IMR-90 (cell line): Measurements from ENCODE around the gene FAR2. TPM values are rescaled to one million over a fixed set of nuclear protein-coding genes. Genes with fewer than 3 reads are reported as not detected.

Experiments
- ATAC-seq: fragments of 200-7000 bp; cut with Tn5 transposase; 2 replicates; pipeline ENCODE4 v1.9.1; 2020; ENCODE audit warnings: low read depth, mild to moderate bottlenecking, moderate library complexity
- BruUV-seq: library from RNA; stranded (reverse); fragments of 400-500 nt; replicated peaks from 2 replicates; lab custom pipeline; 2021; lab: Mats Ljungman, UMichigan
- CTCF ChIA-PET: fragments of 300-600 bp; formaldehyde crosslinking; extraction: SDS; loops from one replicate; lab custom pipeline; 2021; ENCODE audit warnings: antibody characterized with exemption; lab: Yijun Ruan, JAX
- POLR2A ChIA-PET: fragments of 300-600 bp; sonication (Branson Sonifier 250); formaldehyde crosslinking; loops from one replicate; lab custom pipeline; 2022; ENCODE audit warnings: antibody characterized with exemption; ENCODE audit not compliant: unreplicated experiment; lab: Charles Lee
- DNase-seq: peaks from one replicate; pipeline ENCODE4 v3.0.0; 2013
- H2AFZ ChIP-seq: replicated peaks from 2 replicates; pipeline ENCODE3; 2013; ENCODE audit warnings: low read length, mild to moderate bottlenecking; ENCODE audit not compliant: poor library complexity
- H2AK5ac ChIP-seq: 2 replicates; pipeline ENCODE4 v1.6.1; 2013; ENCODE audit warnings: low read depth, low read length, inconsistent platforms
- H2AK9ac ChIP-seq: replicated peaks from 2 replicates; pipeline ENCODE3; 2013; ENCODE audit warnings: mild to moderate bottlenecking, low read depth, low read length, moderate library complexity; ENCODE audit not compliant: poor library complexity
- H2BK120ac ChIP-seq: 2 replicates; pipeline ENCODE4 v1.6.1; 2013; ENCODE audit warnings: low read depth, low read length, inconsistent platforms
- H2BK15ac ChIP-seq: 3 replicates; pipeline ENCODE4 v1.6.1; 2013; ENCODE audit warnings: low read depth, low read length, inconsistent platforms
- H2BK20ac ChIP-seq: 2 replicates; pipeline ENCODE4 v1.6.1; 2013; ENCODE audit warnings: low read depth, mild to moderate bottlenecking, inconsistent platforms, low read length, moderate library complexity
- H2BK5ac ChIP-seq: 2 replicates; pipeline ENCODE4 v1.6.1; 2013; ENCODE audit warnings: mild to moderate bottlenecking, low read depth, low read length, inconsistent platforms; ENCODE audit not compliant: poor library complexity, severe bottlenecking
- H3K14ac ChIP-seq: replicated peaks from 2 replicates; pipeline ENCODE4 v1.6.1; 2013; ENCODE audit warnings: low read depth, low read length, inconsistent platforms
- H3K18ac ChIP-seq: 2 replicates; pipeline ENCODE4 v1.6.1; 2013; ENCODE audit warnings: low read depth, low read length, control low read depth
- H3K23ac ChIP-seq: 2 replicates; pipeline ENCODE4 v1.6.1; 2013; ENCODE audit warnings: low read depth, low read length, inconsistent platforms
- H3K27ac ChIP-seq: 2 replicates; pipeline ENCODE4 v1.5.1; 2013; ENCODE audit warnings: mild to moderate bottlenecking, control low read depth, low read length; ENCODE audit not compliant: insufficient read depth
- H3K27me3 ChIP-seq: 2 replicates; pipeline ENCODE4 v1.6.1; 2013; ENCODE audit warnings: low read length; ENCODE audit not compliant: control insufficient read depth, insufficient read depth
- H3K36me3 ChIP-seq: 2 replicates; pipeline ENCODE4 v1.6.1; 2013; ENCODE audit warnings: low read length, mixed read lengths; ENCODE audit not compliant: control insufficient read depth, insufficient read depth
- H3K4ac ChIP-seq: 2 replicates; pipeline ENCODE4 v1.6.1; 2013; ENCODE audit warnings: low read depth, low read length, inconsistent platforms
- H3K4me1 ChIP-seq: 2 replicates; pipeline ENCODE4 v1.6.1; 2013; ENCODE audit warnings: low read length, mixed read lengths; ENCODE audit not compliant: control insufficient read depth, insufficient read depth
- H3K4me2 ChIP-seq: 2 replicates; pipeline ENCODE4 v1.6.1; 2013; ENCODE audit warnings: low read depth, mild to moderate bottlenecking, control low read depth, low read length, moderate library complexity
- H3K4me3 ChIP-seq: 2 replicates; pipeline ENCODE4 v1.5.1; 2013; ENCODE audit warnings: low read depth, mild to moderate bottlenecking, control low read depth, low read length, moderate library complexity; ENCODE audit not compliant: insufficient read depth
- H3K56ac ChIP-seq: 2 replicates; pipeline ENCODE4 v1.6.1; 2013; ENCODE audit warnings: low read length, inconsistent platforms; ENCODE audit not compliant: insufficient read depth; ENCODE audit errors: extremely low read depth
- H3K79me1 ChIP-seq, 2 experiments: 2 replicates each; pipeline ENCODE4 v1.6.1; 2013; ENCODE audit warnings: low read length in 2 of 2, inconsistent platforms in 1 of 2, low read depth in 1 of 2
- H3K9ac ChIP-seq: 2 replicates; pipeline ENCODE4 v1.6.1; 2013; ENCODE audit warnings: low read depth, low read length, control low read depth
- H3K9me1 ChIP-seq: 2 replicates; pipeline ENCODE4 v1.6.1; 2013; ENCODE audit warnings: low read length, inconsistent platforms; ENCODE audit not compliant: insufficient read depth
- H3K9me3 ChIP-seq: 2 replicates; pipeline ENCODE4 v1.6.1; 2013; ENCODE audit warnings: low read length; ENCODE audit not compliant: control insufficient read depth, insufficient read depth
- H4K20me1 ChIP-seq: 2 replicates; pipeline ENCODE4 v1.6.1; 2013; ENCODE audit warnings: low read length, inconsistent platforms; ENCODE audit not compliant: insufficient read depth
- H4K5ac ChIP-seq: 2 replicates; pipeline ENCODE4 v1.6.1; 2013; ENCODE audit warnings: mild to moderate bottlenecking, low read depth, low read length, control low read depth
- H4K8ac ChIP-seq, 2 experiments: 2 replicates each; pipeline ENCODE4 v1.6.1; 2013; ENCODE audit warnings: low read depth in 2 of 2, low read length in 2 of 2, control low read depth in 1 of 2, inconsistent platforms in 1 of 2
- H4K91ac ChIP-seq: 2 replicates; pipeline ENCODE4 v1.6.1; 2013; ENCODE audit warnings: low read depth, low read length, inconsistent platforms; ENCODE audit not compliant: insufficient read depth
- BHLHE40 ChIP-seq: fragments of 150-350 bp; IDR thresholded peaks from 2 replicates; pipeline ENCODE4 v1.6.1; 2016; ENCODE audit warnings: mild to moderate bottlenecking, low read depth, low read length
- CEBPB ChIP-seq: IDR thresholded peaks from 2 replicates; pipeline ENCODE4 v1.6.1; 2012; ENCODE audit warnings: low read depth, low read length, improper control_type of control experiment
- CHD1 ChIP-seq: IDR thresholded peaks from 2 replicates; pipeline ENCODE4 v1.6.1; 2012; ENCODE audit warnings: low read depth, low read length, improper control_type of control experiment
- FOS ChIP-seq: fragments of 150-350 bp; IDR thresholded peaks from 2 replicates; pipeline ENCODE4 v1.6.1; 2016; ENCODE audit warnings: low read depth, low read length
- MAFK ChIP-seq: IDR thresholded peaks from 2 replicates; pipeline ENCODE4 v1.6.1; 2012; ENCODE audit warnings: low read depth, low read length, improper control_type of control experiment
- MAZ ChIP-seq: IDR thresholded peaks from 2 replicates; pipeline ENCODE4 v1.6.1; 2012; ENCODE audit warnings: low read depth, mild to moderate bottlenecking, low read length, improper control_type of control experiment, moderate library complexity, borderline replicate concordance
- MXI1 ChIP-seq: IDR thresholded peaks from 2 replicates; pipeline ENCODE4 v1.6.1; 2012; ENCODE audit warnings: low read depth, mild to moderate bottlenecking, low read length, moderate library complexity, borderline replicate concordance
- NFE2L2 ChIP-seq: fragments of 150-350 bp; IDR thresholded peaks from 2 replicates; pipeline ENCODE4 v1.6.1; 2016; ENCODE audit warnings: low read depth, mild to moderate bottlenecking, low read length
- POLR2A ChIP-seq: IDR thresholded peaks from 2 replicates; pipeline ENCODE4 v1.6.1; 2012; ENCODE audit warnings: mild to moderate bottlenecking, low read depth, low read length
- RAD21 ChIP-seq: IDR thresholded peaks from 2 replicates; pipeline ENCODE4 v1.6.1; 2012; ENCODE audit warnings: low read length, improper control_type of control experiment
- RCOR1 ChIP-seq: IDR thresholded peaks from 2 replicates; pipeline ENCODE4 v1.6.1; 2012; ENCODE audit warnings: mild to moderate bottlenecking, low read length, improper control_type of control experiment; ENCODE audit not compliant: insufficient replicate concordance
- RFX5 ChIP-seq: IDR thresholded peaks from 2 replicates; pipeline ENCODE4 v1.8.0; 2012; ENCODE audit warnings: low read depth, mild to moderate bottlenecking, low read length, moderate library complexity
- SMC3 ChIP-seq: fragments of 150-350 bp; IDR thresholded peaks from 2 replicates; pipeline ENCODE4 v1.6.1; 2016; ENCODE audit warnings: low read depth, mild to moderate bottlenecking, antibody characterized with exemption, low read length, moderate library complexity
- WGBS, 2 experiments: methylation state at CpG; one replicate each; pipeline versions ENCODE4 v1.1.5 to v1.1.7; 2013; ENCODE audit warnings: missing lambda C conversion rate in 2 of 2; ENCODE audit not compliant: insufficient read length in 1 of 2; ENCODE audit errors: extremely low coverage in 2 of 2; 5-methylcytosine and 5-hydroxymethylcytosine counted together
- dilution Hi-C: fragments of 300-500 bp; cut with HindIII; formaldehyde crosslinking; loops from one replicate; pipeline ENCODE4 v1.14.3; 2018; ENCODE audit warnings: low sequenced_read_pairs; ENCODE audit not compliant: unreplicated experiment
- in situ Hi-C: fragments of 300-500 bp; cut with MboI; formaldehyde crosslinking; loops from 3 replicates; pipeline ENCODE4 v1.14.3; 2019; ENCODE audit warnings: low sequenced_read_pairs, inconsistent platforms, mixed read lengths
- intact Hi-C: fragments of 100-400 bp; cut with micrococcal nuclease; formaldehyde crosslinking; loops from 2 replicates; pipeline ENCODE4 v1.10.0; 2022
- polyA plus RNA-seq, 3 experiments: library from polyadenylated mRNA; depleted of rRNA; stranded (reverse); fragments of >200 nt; gene quantifications; 2 replicates each; pipeline ENCODE4 v1.2.3, GENCODE V29; 2012; ENCODE audit warnings: low replicate concordance in 1 of 3
- total RNA-seq: library from RNA; depleted of rRNA; stranded (reverse); fragments of >200 nt; gene quantifications from 2 replicates; pipeline ENCODE4 v1.2.3, GENCODE V29; 2012
- TF ChIP-seq, protein P1 (sequence below): fragments of 150-350 bp; IDR thresholded peaks from 2 replicates; pipeline ENCODE4 v1.6.1; 2016; ENCODE audit warnings: low read depth, mild to moderate bottlenecking, low read length, moderate library complexity, borderline replicate concordance

The FAR2 gene
- total and polyA plus RNA-seq, 2 of the 4 experiments (the other 2 are of a cell fraction), result 1.1 to 2.0 TPM

DNA sequence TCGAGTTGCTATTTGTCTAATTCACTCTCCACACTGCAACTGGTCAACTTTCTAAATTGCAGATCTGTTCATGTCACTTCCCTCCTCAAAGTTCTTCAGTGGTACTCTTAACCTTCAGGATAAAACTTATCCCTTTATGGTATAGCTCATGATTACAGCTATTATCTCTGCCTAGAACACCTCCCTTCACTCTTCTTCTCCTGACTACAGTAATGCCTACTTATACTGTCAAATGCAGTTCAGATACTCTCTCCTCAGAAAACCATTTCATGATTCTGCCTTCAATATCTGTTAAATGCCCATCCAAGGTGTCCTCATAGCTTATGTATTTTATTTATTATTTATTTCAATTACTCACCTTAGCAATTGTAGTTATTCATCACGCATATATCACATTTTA, 85.5 kb downstream of the FAR2 start:
- BruUV-seq, result no TSS peak
- H3K27me3 ChIP-seq, result no peaks in the 10 kb centered on the region
- H4K20me1 ChIP-seq, result no peaks in the 10 kb centered on the region
- H3K36me3 ChIP-seq, result no peaks in the 10 kb centered on the region
- TF ChIP-seq CEBPB (no peak), RFX5 (no peak), RAD21 (no peak), NFE2L2 (no peak), MAFK (no peak), SMC3 (no peak), RCOR1 (no peak), BHLHE40 (no peak), POLR2A (no peak), MAZ (no peak), MXI1 (no peak), CHD1 (no peak), FOS (no peak)
- TF ChIP-seq, protein P1, sequence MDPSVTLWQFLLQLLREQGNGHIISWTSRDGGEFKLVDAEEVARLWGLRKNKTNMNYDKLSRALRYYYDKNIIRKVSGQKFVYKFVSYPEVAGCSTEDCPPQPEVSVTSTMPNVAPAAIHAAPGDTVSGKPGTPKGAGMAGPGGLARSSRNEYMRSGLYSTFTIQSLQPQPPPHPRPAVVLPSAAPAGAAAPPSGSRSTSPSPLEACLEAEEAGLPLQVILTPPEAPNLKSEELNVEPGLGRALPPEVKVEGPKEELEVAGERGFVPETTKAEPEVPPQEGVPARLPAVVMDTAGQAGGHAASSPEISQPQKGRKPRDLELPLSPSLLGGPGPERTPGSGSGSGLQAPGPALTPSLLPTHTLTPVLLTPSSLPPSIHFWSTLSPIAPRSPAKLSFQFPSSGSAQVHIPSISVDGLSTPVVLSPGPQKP, result no peak
- no peak overlapping the region for H4K5ac ChIP-seq
- H3K14ac ChIP-seq, result no peak overlapping the region
- no peak overlapping the region for H3K4me2 ChIP-seq
- no peaks in the 10 kb centered on the region for H3K4me1 ChIP-seq
- no peak overlapping the region for H2AK9ac ChIP-seq
- dilution Hi-C loops, result no loop called here
- no peaks in the 10 kb centered on the region for H3K9me1 ChIP-seq
- in situ Hi-C loops, result no loop called here
- no peak overlapping the region for H3K4me3 ChIP-seq
- ATAC-seq (no peak), DNase-seq (no peak)
- H2AK5ac ChIP-seq, result no peak overlapping the region
- WGBS, 2 experiments, result 40% methylated on average over 1 of the region's 2 CpGs; no CpG with 5 or more reads in 1 of the 2 experiments
- H2BK15ac ChIP-seq, result no peak overlapping the region
- intact Hi-C loops, result no loop called here
- H2AFZ ChIP-seq, result no peak overlapping the region
- no peak overlapping the region for H3K9ac ChIP-seq
- no peak overlapping the region for H3K4ac ChIP-seq
- H3K27ac ChIP-seq, result no peak overlapping the region
- H3K23ac ChIP-seq, result no peak overlapping the region
- H3K56ac ChIP-seq, result no peak overlapping the region
- H3K9me3 ChIP-seq, result no peaks in the 10 kb centered on the region
- H2BK5ac ChIP-seq, result no peak overlapping the region
- no peak overlapping the region for H2BK20ac ChIP-seq
- no peak overlapping the region for H2BK120ac ChIP-seq
- no peak overlapping the region for H4K91ac ChIP-seq
- no peaks in the 10 kb centered on the region for H3K79me1 ChIP-seq
- no peak overlapping the region for H4K8ac ChIP-seq
- POLR2A ChIA-PET, result no interaction called here
- H3K18ac ChIP-seq, result no peak overlapping the region
- CTCF ChIA-PET, result interaction anchor here (0.7 kb wide), 1 partner anchor 15 kb away, joined by 4 read pairs; no protein-coding TSS in a partner anchor
